ENCODE data around the gene PCLO.
A peak's percentile ranks its signal among the peaks of the same experiment; 100 is the strongest.

Gene PCLO

DNA sequence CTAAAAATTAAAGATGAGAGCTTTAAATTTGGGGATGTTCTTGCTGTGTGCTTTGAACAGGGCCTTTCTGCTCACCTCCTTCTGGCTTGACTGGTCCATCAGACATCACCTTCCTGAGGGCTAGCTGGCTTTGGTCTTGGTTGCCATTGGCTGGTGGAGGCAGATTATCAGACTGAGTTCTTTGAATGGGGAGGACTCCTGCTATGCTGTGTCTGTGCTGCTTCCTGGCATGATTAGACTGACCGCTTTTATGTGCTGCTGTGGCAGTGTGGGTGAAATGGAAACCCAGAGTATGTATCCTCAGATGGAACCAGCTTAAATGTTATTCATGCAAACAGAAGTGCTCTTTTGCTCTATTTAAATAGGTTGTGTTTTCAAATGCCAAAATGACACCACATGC, 341.6 kb downstream of the PCLO start:
- no peak for DNase-seq

DNA sequence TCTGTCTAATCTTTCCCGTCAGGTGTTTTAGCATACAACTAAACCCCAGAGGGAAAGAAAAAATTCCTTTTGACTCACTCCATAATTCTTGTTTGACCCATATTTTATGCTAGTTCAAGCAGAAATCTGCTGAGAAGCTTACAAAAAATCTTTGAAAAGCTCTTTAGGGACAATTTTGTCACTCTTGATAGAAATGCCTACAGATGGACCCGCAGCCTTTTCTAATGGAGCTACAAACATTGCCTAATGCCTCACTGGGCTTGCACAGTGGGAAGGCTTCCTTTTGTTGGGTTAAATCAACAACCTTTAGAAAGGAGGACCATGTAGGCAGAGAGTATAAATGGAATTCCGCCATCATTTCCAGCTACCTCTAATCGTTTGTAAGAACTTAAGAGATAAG, 344.5 kb downstream of the PCLO start:
- DNase-seq: no peak

DNA sequence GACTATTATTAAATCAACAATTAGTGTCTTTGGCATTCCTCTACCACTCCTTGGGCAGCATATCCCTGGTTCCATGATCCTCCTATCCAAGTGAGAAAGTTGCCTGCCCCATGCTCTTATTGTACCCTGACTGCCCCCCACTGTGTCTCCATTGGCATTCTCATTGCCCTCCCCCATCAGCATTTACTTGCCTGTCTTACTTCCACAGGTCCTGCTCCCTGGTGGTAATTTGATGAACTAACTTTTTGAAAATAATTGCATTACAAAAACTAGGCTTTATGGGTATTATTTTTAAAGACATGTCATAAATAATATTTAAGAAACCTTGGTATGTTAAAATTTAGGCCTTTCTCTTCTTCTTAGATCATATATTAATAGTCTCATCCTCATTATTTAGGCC, 346.4 kb downstream of the PCLO start:
- no peak for DNase-seq

- no peak for DNase-seq
Observed at GRCh38 chr7:82810558-82811259, 352.0 kb downstream of the PCLO start.

DNA sequence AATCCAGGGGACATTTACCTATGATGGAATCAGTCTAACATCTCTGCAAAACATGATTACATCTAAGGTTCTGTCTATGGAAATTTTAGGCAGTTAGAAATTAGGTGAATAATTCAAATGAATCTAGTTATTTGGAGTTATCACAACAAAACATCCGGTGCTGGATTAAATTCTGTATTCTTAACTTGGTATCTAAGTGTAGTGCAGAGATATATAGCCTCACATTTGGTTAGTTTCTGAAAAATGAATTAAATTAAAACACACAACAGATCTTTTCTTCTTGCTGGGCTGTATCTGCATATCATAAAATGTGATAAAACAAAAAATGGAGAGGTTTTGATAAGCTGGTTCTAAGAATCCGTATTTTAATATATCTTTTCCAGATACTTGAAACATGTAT, 354.1 kb downstream of the PCLO start:
- DNase-seq: no peak

GRCh38 chr7:82805527-82805960, 357.1 kb downstream of the PCLO start:
- no peak for DNase-seq

GRCh38 chr7:82803411-82803810, 359.3 kb downstream of the PCLO start:
- DNase-seq: no peak

DNA sequence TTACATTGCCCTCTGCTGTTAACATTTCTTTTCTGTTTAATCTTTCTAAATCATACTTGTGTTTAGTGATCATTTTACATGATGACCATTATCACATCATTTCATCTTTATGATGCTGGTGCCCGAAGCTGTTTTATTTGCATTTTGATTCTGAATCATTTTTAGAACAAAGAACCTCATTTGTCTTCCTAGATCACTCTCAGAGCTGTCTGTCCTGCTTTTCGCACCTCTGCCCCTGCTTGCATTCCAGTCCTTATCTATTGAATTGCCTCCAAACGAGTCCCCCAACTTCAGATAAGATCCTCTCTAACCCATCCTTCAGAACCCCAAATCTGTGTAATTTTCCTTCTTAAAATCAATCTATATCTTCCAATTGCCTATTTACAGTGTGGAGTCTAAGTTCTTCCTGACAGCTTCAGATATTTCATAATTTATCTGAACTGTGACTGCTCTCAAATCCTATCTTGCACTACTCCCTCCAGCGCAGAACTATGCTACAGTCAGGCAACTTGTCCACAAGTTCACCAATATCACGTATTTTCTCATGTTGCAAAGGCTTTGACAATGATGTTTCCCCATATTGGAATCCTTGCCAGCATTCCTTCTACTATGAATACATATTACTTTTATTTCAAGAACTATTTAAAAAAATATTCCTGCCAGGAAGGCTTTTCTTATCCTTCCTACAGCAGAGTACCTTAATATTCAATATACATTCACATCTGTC, 372.6 kb downstream of the PCLO start:
- DNase-seq: no peak

DNA sequence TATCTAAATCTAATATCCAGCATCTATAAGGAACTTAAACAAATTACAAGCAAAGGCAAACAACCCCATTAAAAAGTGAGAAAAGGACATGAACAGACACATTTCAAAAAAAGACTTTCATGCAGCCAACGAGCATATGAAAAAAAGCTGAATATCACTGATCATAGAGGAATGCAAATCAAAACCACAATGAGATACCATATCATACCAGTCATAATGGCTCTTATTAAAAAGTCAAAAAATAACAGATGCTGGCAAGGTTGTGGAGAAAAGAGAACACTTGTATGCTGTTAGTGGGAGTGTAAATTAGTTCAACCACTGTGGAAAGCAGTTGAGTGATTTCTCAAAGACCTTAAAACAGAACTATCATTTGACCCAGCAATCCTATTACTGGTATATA, 384.7 kb downstream of the PCLO start:
- no peak for DNase-seq

- DNase-seq: no peak
Observed at GRCh38 chr7:82762880-82763279, 399.8 kb downstream of the PCLO start.

- DNase-seq: no peak
Observed at GRCh38 chr7:82760831-82761230, 401.9 kb downstream of the PCLO start.

- DNase-seq: no peak
Observed at GRCh38 chr7:82760074-82760473, 402.6 kb downstream of the PCLO start.

DNA sequence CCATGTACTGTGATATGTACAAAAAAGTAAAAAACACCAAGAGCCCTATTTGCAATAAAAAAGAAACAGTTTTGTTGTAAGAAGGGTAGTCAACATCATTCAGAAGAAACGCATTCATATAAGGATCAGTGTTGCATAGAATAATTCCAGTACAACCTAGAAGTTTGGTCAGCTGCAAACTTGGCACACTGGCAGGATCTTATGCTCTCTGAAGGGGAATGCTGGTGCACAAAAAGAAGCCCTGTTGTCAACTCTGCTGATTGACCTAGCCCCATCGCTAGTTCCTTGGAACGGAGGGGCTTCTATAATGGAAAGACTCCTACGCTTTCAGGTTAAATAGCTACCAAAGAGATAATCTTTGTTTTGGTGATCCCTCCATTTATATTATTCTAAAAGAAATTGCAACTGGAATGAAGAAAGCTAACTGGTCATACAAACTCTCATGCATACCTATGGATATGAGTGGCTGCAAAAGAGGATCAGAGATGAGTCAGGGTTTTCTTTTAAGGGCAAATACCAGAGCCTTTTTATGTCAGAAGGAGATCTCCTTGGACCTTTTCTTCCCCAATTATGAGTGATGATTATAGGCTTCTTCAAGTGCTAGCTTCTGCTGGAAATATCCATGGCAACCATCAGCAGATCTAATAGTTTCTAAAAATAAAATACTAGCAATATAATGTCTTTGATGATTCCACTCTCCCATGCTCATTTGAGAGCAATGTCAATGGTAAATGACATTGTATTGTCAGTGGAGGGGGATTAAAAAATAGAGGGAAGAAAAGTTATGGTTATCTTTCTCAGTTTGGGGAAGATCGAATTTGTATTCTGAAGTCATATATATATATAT, 406.8 kb downstream of the PCLO start:
- no peak for DNase-seq

DNA sequence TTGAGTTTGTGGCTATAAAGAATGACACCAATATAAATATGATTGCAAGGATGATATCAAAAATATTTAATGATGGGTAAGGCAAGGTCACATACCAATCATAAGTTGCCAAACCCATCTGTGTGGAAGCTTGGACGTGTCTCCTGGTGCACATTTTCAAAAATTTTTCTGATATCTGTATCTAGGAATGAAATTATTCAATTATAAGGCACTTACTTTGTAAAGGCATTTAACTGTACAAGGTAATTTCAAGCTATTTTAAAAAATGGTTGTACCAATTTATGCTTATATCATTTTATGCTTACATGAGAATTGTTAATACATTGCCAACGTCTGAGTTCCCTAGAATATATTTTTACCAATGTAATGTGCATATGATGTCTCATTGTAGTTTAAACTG, 412.7 kb downstream of the PCLO start:
- no peak for DNase-seq

DNA sequence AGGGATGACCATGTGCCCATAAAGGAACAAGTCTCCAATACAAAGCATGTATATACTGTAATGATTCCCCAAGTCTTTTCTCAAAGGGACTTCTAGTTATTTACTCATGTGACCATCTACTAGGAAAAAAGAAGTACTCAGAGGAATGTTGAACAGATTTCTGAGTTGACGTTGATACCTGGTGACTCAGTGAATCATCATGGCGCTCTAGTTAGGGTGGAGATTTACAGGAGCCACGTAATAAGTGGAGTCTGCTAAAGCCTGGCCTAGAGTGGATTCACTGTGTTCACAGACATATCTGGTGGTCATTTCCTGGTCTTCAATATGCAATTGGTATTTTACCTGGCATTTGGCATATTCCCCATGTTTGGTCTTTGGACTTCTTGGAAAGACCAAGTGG, 416.9 kb downstream of the PCLO start:
- DNase-seq: no peak

GRCh38 chr7:82745117-82745516, 417.6 kb downstream of the PCLO start:
- DNase-seq: no peak

DNA sequence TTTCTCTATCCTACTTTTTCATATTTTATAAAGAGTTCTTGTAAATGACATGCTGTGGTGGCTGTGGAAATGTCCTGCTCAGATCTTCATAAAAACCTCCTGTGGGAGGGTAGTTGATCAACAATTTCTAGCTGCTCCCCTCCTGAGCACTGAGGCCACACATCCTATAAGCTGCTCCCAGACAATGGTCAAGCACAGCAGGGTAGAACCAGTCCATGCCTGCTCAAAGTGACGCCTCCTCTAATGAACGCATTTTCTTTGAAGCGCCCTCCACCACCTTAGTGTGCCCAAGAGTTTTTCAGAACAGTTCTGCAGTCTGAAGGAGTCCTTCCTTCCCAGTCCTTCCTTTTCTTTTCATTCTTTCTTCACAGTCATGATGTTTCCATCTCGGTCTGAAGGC, 420.5 kb downstream of the PCLO start:
- no peak for DNase-seq

DNA sequence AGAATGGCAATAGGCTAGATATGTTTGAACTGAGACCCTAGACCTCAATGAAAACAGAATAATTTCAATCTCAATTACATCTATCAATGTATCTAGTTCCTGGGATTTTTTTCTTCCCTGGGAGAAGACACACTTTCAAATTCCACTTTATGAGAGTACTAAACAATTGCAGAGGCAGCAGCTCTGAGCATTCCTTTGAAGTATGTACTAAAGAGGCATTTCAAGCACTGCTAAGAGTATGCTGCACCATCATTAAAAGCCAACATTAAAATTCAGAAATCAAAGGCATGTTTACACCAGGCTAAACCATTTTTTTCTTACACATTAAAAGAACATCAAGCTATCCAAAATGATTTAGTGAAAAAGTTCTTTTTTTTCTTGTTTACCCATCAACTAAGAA, 421.2 kb downstream of the PCLO start:
- no peak for DNase-seq

DNA sequence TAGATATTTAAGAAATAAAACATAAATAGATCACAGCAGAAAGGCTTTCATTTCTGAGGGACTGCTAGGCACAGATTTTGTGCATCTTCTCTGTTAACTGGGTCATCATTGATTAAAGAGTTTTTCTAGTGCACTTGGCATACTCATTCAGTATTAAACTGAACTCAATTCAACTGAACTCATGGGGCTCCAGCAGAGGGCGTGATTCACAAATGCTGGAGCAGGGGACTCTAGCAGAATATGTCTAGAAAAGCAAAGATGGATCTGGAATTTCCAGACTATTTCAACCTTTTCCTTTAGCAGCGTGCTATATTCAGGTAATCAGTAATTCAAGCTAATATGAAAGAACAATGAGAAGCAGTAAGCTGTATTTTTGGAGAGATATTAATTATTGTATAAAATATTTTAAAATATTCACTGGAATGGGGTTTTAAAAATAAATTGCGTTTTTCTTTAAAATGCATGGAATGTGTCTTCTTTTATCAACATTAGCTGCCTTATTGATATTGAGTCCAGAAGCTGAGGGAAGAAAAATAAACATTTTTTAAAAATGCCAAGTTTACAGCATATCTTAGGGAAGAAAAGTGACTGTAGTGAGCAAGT, 422.3 kb downstream of the PCLO start:
- no peak for DNase-seq

DNA sequence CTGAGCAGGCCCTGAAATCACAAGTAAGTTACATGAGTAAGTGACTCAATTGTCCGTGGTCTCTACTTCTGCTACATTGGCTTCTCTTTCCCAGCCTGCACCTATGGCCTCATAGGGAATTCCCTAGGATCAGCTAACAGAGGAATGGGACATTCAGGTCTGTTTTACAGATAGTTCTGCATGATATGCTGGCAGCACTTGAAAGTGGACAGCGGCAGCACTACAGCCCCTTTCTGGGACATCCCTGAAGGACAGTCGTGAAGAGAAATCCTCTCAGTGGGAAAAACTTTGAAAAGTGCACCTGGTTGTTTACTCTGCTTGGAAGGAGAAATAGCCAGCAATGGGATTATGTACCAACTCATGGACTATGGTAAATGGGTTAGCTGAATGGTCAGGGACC, 426.1 kb downstream of the PCLO start:
- no peak for DNase-seq

DNA sequence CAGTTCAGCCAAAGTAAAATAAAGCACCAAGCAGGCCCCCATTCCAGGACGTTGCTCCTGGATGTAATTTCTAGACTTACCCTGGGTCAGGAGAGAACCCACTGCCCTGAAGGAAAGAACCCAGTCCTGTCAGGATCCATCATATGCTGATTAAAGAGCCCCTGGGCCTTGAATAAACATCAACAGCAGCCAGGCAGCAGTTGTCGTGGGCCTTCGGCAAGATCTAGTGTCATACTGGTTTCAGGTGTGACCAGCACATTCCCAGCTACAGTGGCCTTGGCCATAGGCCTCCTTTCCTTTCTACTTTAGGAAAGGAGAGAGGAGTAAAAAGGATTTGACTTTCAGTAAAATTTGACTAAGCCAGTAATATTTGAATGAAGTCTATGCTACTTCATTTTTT, 430.0 kb downstream of the PCLO start:
- no peak for DNase-seq

DNA sequence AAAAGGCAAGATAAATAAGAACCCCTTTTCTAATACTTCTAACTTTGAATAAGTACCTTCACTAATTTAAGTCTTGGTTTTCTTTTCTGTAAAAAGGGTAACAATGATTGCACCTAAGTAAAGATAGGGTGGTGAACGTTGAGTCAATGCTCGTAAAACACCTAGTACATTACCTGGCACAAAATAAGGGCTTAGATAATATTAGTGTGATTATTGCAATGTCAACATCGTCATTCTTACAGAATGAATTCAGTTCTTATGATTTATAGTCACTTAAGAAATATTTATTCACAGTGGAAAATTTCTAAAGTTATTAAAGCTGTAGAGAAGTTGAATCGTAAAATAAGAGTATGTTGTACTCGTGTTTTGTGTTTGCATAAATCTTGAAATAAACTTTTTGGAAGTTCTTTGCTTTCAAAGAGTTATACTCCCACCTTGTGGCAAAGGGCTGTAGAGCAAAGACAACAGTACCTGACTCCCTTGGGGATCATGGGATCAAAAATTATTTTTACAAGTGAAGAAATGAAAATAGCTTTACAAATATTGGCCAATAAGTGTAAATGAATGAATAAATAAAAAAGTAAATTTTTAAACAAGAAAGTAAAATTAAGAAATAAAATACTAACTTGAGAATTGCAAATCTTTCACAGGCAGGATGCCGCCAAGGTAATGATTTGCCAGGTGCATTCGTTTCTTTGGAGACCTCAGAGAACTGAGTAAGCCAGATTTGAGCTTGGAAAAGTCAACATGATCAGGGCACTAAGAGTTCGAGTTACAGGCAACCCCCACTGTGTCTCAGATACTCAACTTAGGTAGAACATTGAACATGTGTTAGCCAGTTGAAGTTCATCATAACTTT, 433.3 kb downstream of the PCLO start:
- peak in 1 of 2 donors; percentile 9 for DNase-seq

All from CD4-positive, alpha-beta T cell treated with Interferon alpha-2 for 1 hour (primary cell).